HG03025 (cell line): ENCODE measurements around the gene SHKBP1.

Experiments
- ATAC-seq: cut with Tn5 transposase; IDR thresholded peaks from one replicate; pipeline ENCODE4 v1.9.1; 2021; ENCODE audit warnings: mild to moderate bottlenecking, moderate library complexity; ENCODE audit not compliant: unreplicated experiment, low FRiP score

SHKBP1 gene

GRCh38 chr19:40599331-40599901 lies 22.7 kb downstream of the SHKBP1 start:
- no peak for ATAC-seq

- ATAC-seq: no peak
Measured at GRCh38 chr19:40599902-40600569, 23.4 kb downstream of the SHKBP1 start.

GRCh38 chr19:40600570-40601133 lies 24.0 kb downstream of the SHKBP1 start:
- no peak for ATAC-seq

- ATAC-seq: no peak
Measured at GRCh38 chr19:40601134-40601974, 24.7 kb downstream of the SHKBP1 start, which contains the start of gene LTBP4. Gene LTBP4 (plus strand): TSS chr19:40601369. CDS start chr19:40601388, 19 bp downstream.

- ATAC-seq: no peak
Measured at GRCh38 chr19:40603071-40603388, 26.4 kb downstream of the SHKBP1 start.

GRCh38 chr19:40603389-40604170 lies 26.9 kb downstream of the SHKBP1 start:
- ATAC-seq: peak; percentile 62

GRCh38 chr19:40604171-40604646 lies 27.5 kb downstream of the SHKBP1 start:
- ATAC-seq: no peak

GRCh38 chr19:40604647-40605215 lies 28.1 kb downstream of the SHKBP1 start:
- no peak for ATAC-seq

GRCh38 chr19:40605216-40605971 lies 28.7 kb downstream of the SHKBP1 start:
- ATAC-seq: no peak

GRCh38 chr19:40607311-40608239 lies 30.9 kb downstream of the SHKBP1 start:
- ATAC-seq: no peak

- ATAC-seq: no peak
Measured at GRCh38 chr19:40608240-40608621, 31.6 kb downstream of the SHKBP1 start.

- ATAC-seq: no peak
Measured at GRCh38 chr19:40608957-40609356, 32.3 kb downstream of the SHKBP1 start.

GRCh38 chr19:40609561-40610395 lies 33.1 kb downstream of the SHKBP1 start:
- no peak for ATAC-seq

- no peak for ATAC-seq
Measured at GRCh38 chr19:40610396-40611064, 33.9 kb downstream of the SHKBP1 start.

- no peak for ATAC-seq
Measured at GRCh38 chr19:40611096-40611495, 34.4 kb downstream of the SHKBP1 start.

GRCh38 chr19:40611900-40612698 lies 35.4 kb downstream of the SHKBP1 start:
- no peak for ATAC-seq
